ENCODE results near the gene SPAG16.

GRCh38 chr2:213846856-213847255, 562.6 kb downstream of the SPAG16 start:
- TF ChIP-seq REST (IDR thresholded peaks at IDR 0.05; ENCODE audit: insufficient replicate concordance, low read depth) (no peak), CTCF (IDR thresholded peaks at IDR 0.05; ENCODE audit: insufficient read depth, low read length) (no peak), POLR2AphosphoS5 (IDR thresholded peaks at IDR 0.05; ENCODE audit: low read depth) (no peak), GABPA (IDR thresholded peaks at IDR 0.05; ENCODE audit: low read depth) (no peak), SPI1 (IDR thresholded peaks at IDR 0.05; ENCODE audit: borderline replicate concordance, low read depth) (no peak)

Data from HL-60 (cell line).